Stimulated activated CD4-positive, alpha-beta T cell treated with anti-CD3 and anti-CD28 coated beads, Interleukin-4, amount 100 ng/mL, for 1 hour (primary cell): Measurements from ENCODE around the gene C4BPA.
A peak's percentile ranks its signal among the peaks of the same experiment; 100 is the strongest.

Experiments used
- DNase-seq: peaks from one replicate; pipeline ENCODE4 v3.0.0-alpha.2; 2020

C4BPA gene

GRCh38 chr1:207077470-207078377, 26.3 kb upstream of the C4BPA start:
- DNase-seq, result peak; percentile 32

- no peak for DNase-seq
Observed at GRCh38 chr1:207078578-207079132, 25.4 kb upstream of the C4BPA start.

- DNase-seq, result no peak
Observed at GRCh38 chr1:207079706-207080241, 24.3 kb upstream of the C4BPA start.

GRCh38 chr1:207081088-207081487, 22.9 kb upstream of the C4BPA start:
- no peak for DNase-seq

GRCh38 chr1:207081806-207082205, 22.2 kb upstream of the C4BPA start:
- no peak for DNase-seq

GRCh38 chr1:207084232-207084631, 19.8 kb upstream of the C4BPA start:
- DNase-seq, result no peak

- DNase-seq, result peak; percentile 17
Observed at GRCh38 chr1:207084701-207085180, 19.3 kb upstream of the C4BPA start.

GRCh38 chr1:207085887-207086286, 18.1 kb upstream of the C4BPA start:
- DNase-seq, result no peak

- DNase-seq, result no peak
Observed at GRCh38 chr1:207088161-207088560, 15.9 kb upstream of the C4BPA start.

GRCh38 chr1:207088701-207089626, 15.1 kb upstream of the C4BPA start, which contains the start of gene C4BPB:
C4BPB (plus strand) TSS chr1:207088860; CDS start chr1:207089532, 672 bp downstream.
- no peak for DNase-seq

- DNase-seq, result no peak
Observed at GRCh38 chr1:207089627-207090355, 14.2 kb upstream of the C4BPA start.

- DNase-seq, result no peak
Observed at GRCh38 chr1:207091200-207091908, 12.7 kb upstream of the C4BPA start.

GRCh38 chr1:207093944-207094343, 10.1 kb upstream of the C4BPA start:
- DNase-seq, result no peak

- DNase-seq, result peak; percentile 10
Observed at GRCh38 chr1:207097871-207098324, 6.1 kb upstream of the C4BPA start.

GRCh38 chr1:207101720-207102119, 2.3 kb upstream of the C4BPA start:
- DNase-seq, result no peak

GRCh38 chr1:207102146-207102545, 1.9 kb upstream of the C4BPA start:
- no peak for DNase-seq

GRCh38 chr1:207102659-207103058, 1.4 kb upstream of the C4BPA start:
- no peak for DNase-seq

- DNase-seq, result no peak
Observed at GRCh38 chr1:207109004-207109403, 5.0 kb downstream of the C4BPA start.

GRCh38 chr1:207112616-207113296, 8.7 kb downstream of the C4BPA start:
- no peak for DNase-seq

- DNase-seq, result no peak
Observed at GRCh38 chr1:207115269-207115668, 11.2 kb downstream of the C4BPA start.

- DNase-seq, result no peak
Observed at GRCh38 chr1:207124389-207124788, 20.4 kb downstream of the C4BPA start.
